Endothelial cell of umbilical vein (primary cell): ENCODE data around the gene RIC1. TPM values are rescaled to one million over a fixed set of nuclear protein-coding genes. Genes with fewer than 3 reads are reported as not detected.

ENCODE experiments used
- BruUV-seq: library from RNA; stranded (reverse); fragments of 400-500 nt; replicated peaks from 2 replicates; lab custom pipeline; 2021; lab: Mats Ljungman, UMichigan
- CTCF ChIA-PET: fragments of 300-600, 350-600 bp; sonication (Branson Sonifier 250); formaldehyde crosslinking; loops from one replicate; lab custom pipeline; 2021; ENCODE audit warnings: antibody characterized with exemption, inconsistent platforms; lab: Charles Lee
- POLR2A ChIA-PET: fragments of 300-600, 350-600 bp; sonication (Branson Sonifier 250); formaldehyde crosslinking; loops from one replicate; lab custom pipeline; 2021; ENCODE audit warnings: antibody characterized with exemption, inconsistent platforms; lab: Charles Lee
- DNase-seq: peaks from one replicate; pipeline ENCODE4 v3.0.0-alpha.2; 2011; ENCODE audit warnings: low read depth, low spot score
- FAIRE-seq: peaks from 2 replicates; lab custom pipeline; 2011; peaks lifted over from hg19 to GRCh38; lab: Jason Lieb, UNC
- H2AFZ ChIP-seq: 2 replicates; pipeline ENCODE4 v1.6.0; 2012; ENCODE audit warnings: low read depth, low read length, control low read depth, inconsistent platforms
- H3K27ac ChIP-seq: 2 replicates; pipeline ENCODE4 v1.5.1; 2011; ENCODE audit warnings: low read depth, mild to moderate bottlenecking, control low read depth, low read length, moderate library complexity; ENCODE audit not compliant: insufficient read depth
- H3K27me3 ChIP-seq, 2 experiments: 2 replicates each; pipeline versions ENCODE4 v1.6.0 to v1.6.1; 2011; ENCODE audit warnings: low read length in 2 of 2, mixed read lengths in 1 of 2; ENCODE audit not compliant: control insufficient read depth in 2 of 2, insufficient read depth in 2 of 2
- H3K36me3 ChIP-seq, 2 experiments: 2 replicates in 1 of 2; 3 replicates in 1 of 2; pipeline ENCODE4 v1.5.1; 2011; ENCODE audit warnings: low read length in 2 of 2, mild to moderate bottlenecking in 1 of 2, moderate library complexity in 1 of 2; ENCODE audit not compliant: control insufficient read depth in 2 of 2, insufficient read depth in 2 of 2; ENCODE audit errors: extremely low read depth in 1 of 2
- H3K4me1 ChIP-seq: 3 replicates; pipeline ENCODE4 v1.5.1; 2011; ENCODE audit warnings: mild to moderate bottlenecking, low read length; ENCODE audit not compliant: control insufficient read depth, insufficient read depth; ENCODE audit errors: extremely low read depth
- H3K4me2 ChIP-seq: 2 replicates; pipeline ENCODE4 v1.6.1; 2011; ENCODE audit warnings: low read length, control low read depth, mixed read lengths; ENCODE audit not compliant: insufficient read depth
- H3K4me3 ChIP-seq, 3 experiments: fragments of 200-600 bp in 1 of 3; sonication (generic), shearing (Covaris generic) in 1 of 3; replicated peaks in 1 of 3; 2 replicates each; pipeline ENCODE4 v1.5.1; 2011 to 2016; ENCODE audit warnings: control low read depth in 3 of 3, low read length in 3 of 3, mild to moderate bottlenecking in 2 of 3, inconsistent platforms in 1 of 3, low read depth in 1 of 3, moderate library complexity in 1 of 3; ENCODE audit not compliant: insufficient read depth in 1 of 3
- H3K79me2 ChIP-seq: 2 replicates; pipeline ENCODE4 v1.6.0; 2012; ENCODE audit warnings: low read length, inconsistent platforms; ENCODE audit not compliant: control insufficient read depth, insufficient read depth
- H3K9ac ChIP-seq: replicated peaks from 2 replicates; pipeline ENCODE3; 2011; ENCODE audit warnings: low read length, control low read depth; ENCODE audit not compliant: insufficient read depth; ENCODE audit errors: extremely low read depth
- H3K9me1 ChIP-seq: replicated peaks from 3 replicates; pipeline ENCODE4 v1.6.0; 2011; ENCODE audit warnings: mild to moderate bottlenecking, low read length; ENCODE audit not compliant: control insufficient read depth, insufficient read depth; ENCODE audit errors: extremely low read depth
- H3K9me3 ChIP-seq: replicated peaks from 2 replicates; pipeline ENCODE4 v1.5.1; 2012; ENCODE audit warnings: low read length, inconsistent platforms; ENCODE audit not compliant: control insufficient read depth, insufficient read depth
- H4K20me1 ChIP-seq: replicated peaks from 2 replicates; pipeline ENCODE3; 2011; ENCODE audit warnings: mild to moderate bottlenecking, low read length; ENCODE audit not compliant: control insufficient read depth, insufficient read depth; ENCODE audit errors: extremely low read depth
- FOS ChIP-seq: IDR thresholded peaks from 2 replicates; pipeline ENCODE4 v1.6.1; 2011; ENCODE audit warnings: mild to moderate bottlenecking, low read length, moderate library complexity, borderline replicate concordance; ENCODE audit not compliant: insufficient read depth
- GATA2 ChIP-seq: IDR thresholded peaks from 2 replicates; pipeline ENCODE4 v1.7.0; 2011; ENCODE audit warnings: low read depth, mild to moderate bottlenecking, moderate library complexity, mixed read lengths, low read length; ENCODE audit not compliant: insufficient read length, insufficient read depth
- MYC ChIP-seq: IDR thresholded peaks from one replicate; pipeline ENCODE4 v1.6.1; 2011; ENCODE audit warnings: mild to moderate bottlenecking, low read depth, low read length
- dilution Hi-C: fragments of 300-500 bp; cut with MboI; formaldehyde crosslinking; loops from one replicate; pipeline ENCODE4 v1.15.0; 2019; ENCODE audit warnings: low sequenced_read_pairs; ENCODE audit not compliant: extremely low pct_ligation_motif_present
- intact Hi-C: fragments of 100-400 bp; cut with micrococcal nuclease; formaldehyde crosslinking; loops from one replicate; pipeline ENCODE4 v1.10.0; 2022
- polyA plus RNA-seq, 4 experiments: library from polyadenylated mRNA; depleted of rRNA in 3 of 4; stranded (reverse) in 3 of 4; unstranded in 1 of 4; fragments of >200 nt; gene quantifications; 2 replicates each; pipeline versions ENCODE4 v1.2.1 to v1.2.3, GENCODE V29; 2011 to 2012; ENCODE audit warnings: missing spikeins in 1 of 4
- total RNA-seq: library from RNA; stranded (reverse); gene quantifications from 2 replicates; pipeline ENCODE4 v1.2.3, GENCODE V29; 2021

RIC1 gene
- total and polyA plus RNA-seq, 2 donors (not counting 3 experiments of a cell fraction or from before 2014, with no cell fraction given), result 14.0 to 23.5 TPM

GRCh38 chr9:5622016-5622415, 6.9 kb upstream of the RIC1 start:
- no TSS peak for BruUV-seq
- H3K4me2 ChIP-seq, result peak overlapping the region; percentile 29
- H3K27ac ChIP-seq, result no peak overlapping the region
- H3K9me1 ChIP-seq, result no peaks in the 10 kb centered on the region
- no peaks in the 10 kb centered on the region for H3K36me3 ChIP-seq
- no peak for FAIRE-seq
- DNase-seq, result no peak
- H3K9ac ChIP-seq, result no peak overlapping the region
- H3K4me3 ChIP-seq, result no peak overlapping the region
- no peaks in the 10 kb centered on the region for H3K9me3 ChIP-seq
- peaks cover 2% of the 10 kb centered on the region for H3K79me2 ChIP-seq
- ChIA-PET POLR2A (no interaction called here), CTCF (interaction anchor here (1.4 to 2.0 kb wide), 3 partner anchors 13 to 436 kb away, joined by 4 to 10 read pairs (median 5); no protein-coding TSS in a partner anchor)
- peaks cover 14% of the 10 kb centered on the region for H3K4me1 ChIP-seq
- H4K20me1 ChIP-seq, result no peaks in the 10 kb centered on the region
- H2AFZ ChIP-seq, result no peak overlapping the region
- TF ChIP-seq GATA2 (no peak), FOS (peak; percentile 38), MYC (no peak)
- dilution Hi-C loops (no loop called here), intact Hi-C loops (no loop called here)
- H3K27me3 ChIP-seq, result no peaks in the 10 kb centered on the region

- no peak for FAIRE-seq
- Histone ChIP-seq H3K27ac (no peak overlapping the region), H3K36me3 (no peaks in the 10 kb centered on the region), H3K4me2 (no peak overlapping the region), H2AFZ (no peak overlapping the region), H3K4me1 (peaks cover 25% of the 10 kb centered on the region), H3K9me1 (no peaks in the 10 kb centered on the region), H3K79me2 (peaks cover 12% of the 10 kb centered on the region), H4K20me1 (no peaks in the 10 kb centered on the region), H3K27me3 (no peaks in the 10 kb centered on the region), H3K9me3 (no peaks in the 10 kb centered on the region), H3K4me3 (no peak overlapping the region), H3K9ac (no peak overlapping the region)
- DNase-seq, result no peak
- intact Hi-C loops (no loop called here), dilution Hi-C loops (no loop called here)
- no TSS peak for BruUV-seq
- CTCF ChIA-PET, result interaction anchor here (1.6 to 1.7 kb wide), 2 partner anchors 16 to 24 kb away, joined by 5 to 6 read pairs; no protein-coding TSS in a partner anchor
- POLR2A ChIA-PET, result no interaction called here
- no peak for TF ChIP-seq MYC
These were observed 4.3 kb upstream of the RIC1 start for GRCh38 chr9:5624655-5625054.
